Subcutaneous abdominal adipose tissue (tissue), 5 donors: Measurements from ENCODE around the gene VCAN.

Experiments
- H3K27ac ChIP-seq: one replicate; pipeline ENCODE4 v1.7.0; 2013; ENCODE audit warnings: low read depth, mild to moderate bottlenecking, inconsistent platforms, low read length, moderate library complexity
- H3K27me3 ChIP-seq, 5 donors: one replicate each; pipeline ENCODE4 v1.7.0; 2013; ENCODE audit warnings: low read length in 5 of 5, inconsistent platforms in 1 of 5; ENCODE audit not compliant: control insufficient read depth in 5 of 5, insufficient read depth in 4 of 5
- H3K36me3 ChIP-seq, 5 donors: one replicate each; pipeline ENCODE4 v1.7.0; 2013; ENCODE audit warnings: low read length in 5 of 5; ENCODE audit not compliant: control insufficient read depth in 5 of 5, insufficient read depth in 5 of 5
- H3K4me1 ChIP-seq, 5 donors: one replicate each; pipeline ENCODE4 v1.7.0; 2013; ENCODE audit warnings: low read length in 5 of 5, mild to moderate bottlenecking in 3 of 5, moderate library complexity in 1 of 5; ENCODE audit not compliant: control insufficient read depth in 5 of 5, insufficient read depth in 5 of 5
- H3K4me3 ChIP-seq, 5 donors: one replicate each; pipeline ENCODE4 v1.7.0; 2013; ENCODE audit warnings: low read length in 5 of 5, low read depth in 1 of 5
- H3K9ac ChIP-seq, 5 donors: one replicate each; pipeline ENCODE4 v1.7.0; 2013; ENCODE audit warnings: low read length in 5 of 5, mild to moderate bottlenecking in 4 of 5, moderate library complexity in 3 of 5
- H3K9me3 ChIP-seq, 5 donors: one replicate each; pipeline ENCODE4 v1.7.0; 2013; ENCODE audit warnings: low read length in 5 of 5; ENCODE audit not compliant: control insufficient read depth in 5 of 5
- donor health status: healthy.
- donor health status: healthy.
- donor health status: healthy.
- donor health status: healthy.
- donor health status: healthy.

The VCAN gene

GRCh38 chr5:83564069-83564749 is 92.7 kb downstream of the VCAN start:
- H3K9ac ChIP-seq = no peak overlapping the region
- no peaks in the 10 kb centered on the region for H3K27me3 ChIP-seq
- no peaks in the 10 kb centered on the region for H3K9me3 ChIP-seq
- no peaks in the 10 kb centered on the region for H3K36me3 ChIP-seq
- H3K27ac ChIP-seq = no peak overlapping the region
- H3K4me1 ChIP-seq = peaks cover 0 to 17% (median 11%) of the 10 kb centered on the region in 5 donors
- no peak overlapping the region for H3K4me3 ChIP-seq

GRCh38 chr5:83567741-83568140 is 96.2 kb downstream of the VCAN start:
- Histone ChIP-seq H3K4me3 (no peak overlapping the region), H3K27ac (no peak overlapping the region), H3K36me3 (no peaks in the 10 kb centered on the region), H3K4me1 (peaks cover 0 to 8% (median 6%) of the 10 kb centered on the region in 5 donors), H3K27me3 (no peaks in the 10 kb centered on the region), H3K9ac (no peak overlapping the region), H3K9me3 (no peaks in the 10 kb centered on the region)

- peaks cover 0 to 5% (median 1%) of the 10 kb centered on the region in 5 donors for H3K4me1 ChIP-seq
- H3K4me3 ChIP-seq = no peak overlapping the region
Measured at GRCh38 chr5:83568186-83568585, 96.6 kb downstream of the VCAN start.

GRCh38 chr5:83570916-83571315 is 99.4 kb downstream of the VCAN start:
- no peaks in the 10 kb centered on the region for H3K9me3 ChIP-seq
- no peak overlapping the region for H3K9ac ChIP-seq
- H3K27me3 ChIP-seq = no peaks in the 10 kb centered on the region
- H3K4me3 ChIP-seq = no peak overlapping the region
- H3K36me3 ChIP-seq = no peaks in the 10 kb centered on the region
- H3K27ac ChIP-seq = no peak overlapping the region
- peaks cover 0 to 4% (median 0%) of the 10 kb centered on the region in 5 donors for H3K4me1 ChIP-seq

More at GRCh38 chr5:83568186-83568585, 96.6 kb downstream of the VCAN start:
- Histone ChIP-seq H3K9ac (no peak overlapping the region), H3K27me3 (no peaks in the 10 kb centered on the region), H3K36me3 (no peaks in the 10 kb centered on the region), H3K27ac (no peak overlapping the region), H3K9me3 (no peaks in the 10 kb centered on the region)

DNA sequence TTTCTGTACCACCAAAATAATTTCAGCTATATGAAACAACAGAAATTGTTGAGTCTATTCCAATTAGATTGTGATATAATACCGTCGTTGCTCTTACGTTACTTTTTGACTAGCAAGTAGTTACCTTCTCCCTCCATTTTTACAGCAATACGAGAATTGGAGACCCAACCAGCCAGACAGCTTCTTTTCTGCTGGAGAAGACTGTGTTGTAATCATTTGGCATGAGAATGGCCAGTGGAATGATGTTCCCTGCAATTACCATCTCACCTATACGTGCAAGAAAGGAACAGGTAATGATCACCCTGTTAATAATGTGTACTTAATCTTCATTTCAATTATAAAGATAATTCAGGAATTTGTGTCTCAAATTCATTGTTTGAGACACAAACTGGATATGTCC is 100.7 kb downstream of the VCAN start:
- Histone ChIP-seq H3K4me3 (no peak overlapping the region), H3K27me3 (no peaks in the 10 kb centered on the region), H3K9ac (no peak overlapping the region), H3K9me3 (peaks cover 0 to 2% (median 0%) of the 10 kb centered on the region in 5 donors), H3K27ac (no peak overlapping the region), H3K36me3 (peaks cover 0 to 1% (median 0%) of the 10 kb centered on the region in 5 donors), H3K4me1 (peaks cover 0 to 4% (median 0%) of the 10 kb centered on the region in 5 donors)

DNA sequence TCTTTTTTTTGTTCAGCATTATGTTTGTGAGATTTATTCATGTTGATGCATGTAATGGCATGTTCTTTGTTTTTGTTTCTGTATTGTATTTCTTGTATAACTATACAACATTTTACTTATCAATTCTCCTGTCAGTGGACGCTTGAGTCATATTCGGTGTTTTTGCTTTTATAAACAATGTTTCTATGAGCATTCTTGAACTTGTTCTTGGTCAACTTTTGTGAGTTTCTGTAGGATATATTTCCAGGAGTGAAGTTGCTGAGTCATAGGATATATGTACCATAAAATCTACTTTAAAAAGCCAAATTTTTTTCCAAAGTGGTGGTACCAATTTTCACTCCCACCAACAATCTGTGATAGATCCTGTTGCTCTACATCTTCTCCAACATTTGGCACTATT is 104.8 kb downstream of the VCAN start:
- Histone ChIP-seq H3K4me1 (no peaks in the 10 kb centered on the region), H3K27ac (no peak overlapping the region), H3K9me3 (peaks cover 0 to 4% (median 0%) of the 10 kb centered on the region in 5 donors), H3K36me3 (peaks cover 0 to 5% (median 0%) of the 10 kb centered on the region in 5 donors), H3K9ac (no peak overlapping the region), H3K4me3 (no peak overlapping the region), H3K27me3 (no peaks in the 10 kb centered on the region)

DNA sequence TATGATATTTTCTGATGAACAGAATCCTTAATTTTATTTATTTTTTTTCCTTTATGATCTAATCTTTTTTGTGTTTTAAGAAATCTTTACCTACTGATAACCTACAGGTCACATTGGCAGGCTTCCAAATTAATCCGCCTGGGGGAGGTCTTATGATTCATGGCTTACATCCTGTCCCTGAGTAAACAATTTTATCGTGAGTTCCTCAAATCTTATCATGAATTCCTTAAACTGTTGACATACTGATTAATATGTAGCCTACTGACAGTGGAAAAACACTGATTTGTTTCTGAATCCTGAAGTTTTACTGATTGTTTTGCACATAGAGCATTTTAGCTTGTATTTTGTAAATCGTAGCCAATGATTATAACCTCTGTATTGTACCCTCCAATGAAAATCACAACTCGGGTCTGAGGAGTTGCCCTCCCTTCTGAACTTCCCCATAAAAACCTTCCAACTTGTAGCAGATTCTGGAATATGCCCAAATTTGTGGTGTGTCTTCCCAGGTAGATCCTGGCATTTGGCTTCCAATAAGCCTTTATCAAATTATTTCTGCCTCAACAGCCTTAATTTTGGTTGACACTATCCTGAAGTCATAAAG is 105.6 kb downstream of the VCAN start:
- no peak overlapping the region for H3K9ac ChIP-seq
- peaks cover 0 to 4% (median 0%) of the 10 kb centered on the region in 5 donors for H3K9me3 ChIP-seq
- H3K27me3 ChIP-seq = no peaks in the 10 kb centered on the region
- no peak overlapping the region for H3K4me3 ChIP-seq
- H3K27ac ChIP-seq = no peak overlapping the region
- H3K4me1 ChIP-seq = no peaks in the 10 kb centered on the region
- H3K36me3 ChIP-seq = peaks cover 0 to 5% (median 0%) of the 10 kb centered on the region in 5 donors

DNA sequence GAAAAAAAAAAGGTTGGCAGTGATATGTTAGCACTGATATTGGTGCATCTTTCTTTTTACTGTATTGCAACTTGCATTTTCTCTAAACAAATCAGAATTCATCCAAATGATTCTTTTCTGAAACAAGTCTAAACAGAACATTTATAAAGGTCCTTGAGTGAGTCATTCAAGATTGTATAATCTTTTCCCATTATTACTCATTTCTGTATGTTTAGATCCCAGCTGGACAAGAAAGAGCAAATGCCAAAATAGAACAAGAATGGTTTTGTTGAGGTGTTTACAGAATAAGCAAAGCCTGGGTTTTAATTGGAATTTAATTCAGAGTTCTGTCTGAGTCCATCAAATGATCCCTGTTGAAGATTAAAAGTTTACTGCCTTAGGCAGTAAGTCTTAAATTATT is 112.3 kb downstream of the VCAN start:
- Histone ChIP-seq H3K27me3 (no peaks in the 10 kb centered on the region), H3K9me3 (no peaks in the 10 kb centered on the region), H3K36me3 (peaks cover 0 to 3% (median 0%) of the 10 kb centered on the region in 5 donors), H3K9ac (no peak overlapping the region), H3K4me1 (no peaks in the 10 kb centered on the region), H3K27ac (no peak overlapping the region), H3K4me3 (no peak overlapping the region)

DNA sequence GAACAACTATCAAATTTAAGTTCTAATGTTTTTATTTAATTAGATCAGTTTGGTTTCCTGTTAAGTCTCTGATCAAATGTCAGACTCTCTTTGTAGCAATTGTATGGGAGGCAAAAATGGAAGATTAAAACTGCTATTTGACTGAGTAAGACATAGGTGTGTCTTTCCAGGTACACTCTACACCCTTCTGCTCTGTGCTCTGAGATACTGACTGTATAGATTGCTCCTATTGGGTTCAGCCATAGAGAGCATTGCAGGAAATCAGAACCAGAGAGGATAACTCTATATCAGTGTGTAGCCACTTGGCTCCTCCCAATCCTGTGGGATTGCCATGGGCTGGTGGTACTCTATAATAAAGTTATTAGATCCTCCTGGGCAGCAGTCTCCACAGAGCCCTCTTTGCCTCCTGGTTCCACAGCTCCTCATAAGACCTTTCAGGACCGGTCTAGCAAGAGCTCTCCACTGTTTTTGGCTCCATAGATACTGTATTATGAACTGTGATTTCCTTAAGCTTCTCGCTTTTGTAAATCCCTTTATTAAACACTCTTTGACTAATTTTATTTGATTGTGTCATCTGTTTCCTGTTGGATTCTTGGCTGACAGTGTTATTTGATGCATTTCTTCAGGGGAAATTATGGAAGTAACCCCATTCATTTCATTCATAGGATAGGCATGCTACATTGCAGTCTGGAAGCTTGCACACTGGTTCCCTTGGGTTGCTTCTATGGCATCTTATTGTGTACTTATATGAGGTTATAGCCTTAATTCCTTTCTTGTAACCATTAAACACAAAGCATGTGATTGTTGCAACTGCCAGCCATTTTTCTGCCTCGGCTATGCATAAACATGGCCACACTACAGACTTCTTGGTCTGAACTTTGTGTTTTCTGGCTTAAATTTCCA is 115.6 kb downstream of the VCAN start:
- no peaks in the 10 kb centered on the region for H3K36me3 ChIP-seq
- H3K4me1 ChIP-seq = no peaks in the 10 kb centered on the region
- H3K4me3 ChIP-seq = no peak overlapping the region
- no peak overlapping the region for H3K9ac ChIP-seq
- no peak overlapping the region for H3K27ac ChIP-seq
- H3K9me3 ChIP-seq = no peaks in the 10 kb centered on the region
- H3K27me3 ChIP-seq = no peaks in the 10 kb centered on the region

GRCh38 chr5:83589786-83590185 is 118.2 kb downstream of the VCAN start:
- Histone ChIP-seq H3K9me3 (no peaks in the 10 kb centered on the region), H3K4me3 (no peak overlapping the region), H3K27me3 (no peaks in the 10 kb centered on the region), H3K4me1 (no peaks in the 10 kb centered on the region), H3K9ac (no peak overlapping the region), H3K27ac (no peak overlapping the region), H3K36me3 (no peaks in the 10 kb centered on the region)
